NCI-H510A treated with DMSO at 0.1 percent for 48 hours (cell line): ENCODE results near the gene MSI2.

Experiments used
- DNase-seq: peaks from one replicate; lab custom pipeline; 2025; lab: John Stamatoyannopoulos, UW

Gene MSI2

GRCh38 chr17:57682701-57683100 lies 426.4 kb downstream of the MSI2 start:
- DNase-seq = no peak

- no peak for DNase-seq
Observed at GRCh38 chr17:57684711-57685498, 428.6 kb downstream of the MSI2 start.

- DNase-seq = no peak
Observed at GRCh38 chr17:57685499-57686132, 429.3 kb downstream of the MSI2 start.

- no peak for DNase-seq
Observed at GRCh38 chr17:57687642-57688041, 431.3 kb downstream of the MSI2 start.

GRCh38 chr17:57689254-57689653 lies 432.9 kb downstream of the MSI2 start:
- DNase-seq = no peak

- DNase-seq = no peak
Observed at GRCh38 chr17:57691939-57692338, 435.6 kb downstream of the MSI2 start.

- DNase-seq = no peak
Observed at GRCh38 chr17:57692770-57693169, 436.4 kb downstream of the MSI2 start.

GRCh38 chr17:57694051-57694450 lies 437.7 kb downstream of the MSI2 start:
- DNase-seq = no peak

- no peak for DNase-seq
Observed at GRCh38 chr17:57696050-57696449, 439.7 kb downstream of the MSI2 start.

- DNase-seq = no peak
Observed at GRCh38 chr17:57697197-57697596, 440.9 kb downstream of the MSI2 start.

- no peak for DNase-seq
Observed at GRCh38 chr17:57697891-57698711, 441.8 kb downstream of the MSI2 start.

GRCh38 chr17:57699751-57700219 lies 443.5 kb downstream of the MSI2 start:
- no peak for DNase-seq

GRCh38 chr17:57701124-57701523 lies 444.8 kb downstream of the MSI2 start:
- DNase-seq = peak; percentile 55

GRCh38 chr17:57703273-57703672 lies 446.9 kb downstream of the MSI2 start:
- no peak for DNase-seq

GRCh38 chr17:57704448-57704847 lies 448.1 kb downstream of the MSI2 start:
- DNase-seq = no peak

- no peak for DNase-seq
Observed at GRCh38 chr17:57705921-57706695, 449.8 kb downstream of the MSI2 start.

- no peak for DNase-seq
Observed at GRCh38 chr17:57706761-57707160, 450.4 kb downstream of the MSI2 start.

- peak; percentile 75 for DNase-seq
Observed at GRCh38 chr17:57707892-57708291, 451.6 kb downstream of the MSI2 start.

- DNase-seq = peak; percentile 56
Observed at GRCh38 chr17:57708410-57708809, 452.1 kb downstream of the MSI2 start.

GRCh38 chr17:57713140-57713539 lies 456.8 kb downstream of the MSI2 start:
- DNase-seq = no peak

- DNase-seq = no peak
Observed at GRCh38 chr17:57714665-57715180, 458.4 kb downstream of the MSI2 start.

GRCh38 chr17:57715981-57716380 lies 459.7 kb downstream of the MSI2 start:
- no peak for DNase-seq
